ENCODE data around the gene FRMD3. TPM values are rescaled to one million over a fixed set of nuclear protein-coding genes. Genes with fewer than 3 reads are reported as not detected.

Gene FRMD3
- total RNA-seq, 2 experiments from 2014 or later: 0.27 to 1.1 TPM

- no peak overlapping the region for H3K27ac Mint-ChIP-seq
- no peak for ATAC-seq
- TF ChIP-seq CTCF (IDR thresholded peaks at IDR 0.05): no peak
- ChIA-PET CTCF (interaction anchor here (1.2 to 2.8 kb wide), 3 partner anchors 16 to 225 kb away, joined by 3 to 10 read pairs (median 6); no protein-coding TSS in a partner anchor), POLR2A (no interaction called here)
- intact Hi-C loops (cut with micrococcal nuclease): no loop called here
- H3K4me1 Mint-ChIP-seq (ENCODE audit: low read depth): no peaks in the 10 kb centered on the region
- H3K9me3 Mint-ChIP-seq: peaks cover 3% of the 10 kb centered on the region
- no peaks in the 10 kb centered on the region for H3K27me3 Mint-ChIP-seq
- no peak for DNase-seq
- H3K36me3 Mint-ChIP-seq (ENCODE audit: low read depth): peaks cover 4% of the 10 kb centered on the region
- H3K4me3 Mint-ChIP-seq: no peak overlapping the region
These were observed 22.1 kb upstream of the FRMD3 start for GRCh38 chr9:83560169-83560826.

GRCh38 chr9:83557771-83558170 lies 19.6 kb upstream of the FRMD3 start:
- CTCF ChIA-PET: interaction anchor here (0.9 kb wide), 1 partner anchor 38 kb away, joined by 3 read pairs; no protein-coding TSS in a partner anchor
- peaks cover 14% of the 10 kb centered on the region for H3K9me3 Mint-ChIP-seq
- TF ChIP-seq CTCF (IDR thresholded peaks at IDR 0.05): no peak

GRCh38 chr9:83557317-83557716 lies 19.1 kb upstream of the FRMD3 start:
- TF ChIP-seq CTCF (IDR thresholded peaks at IDR 0.05): no peak
- peaks cover 4% of the 10 kb centered on the region for H3K36me3 Mint-ChIP-seq (ENCODE audit: low read depth)
- H3K4me1 Mint-ChIP-seq (ENCODE audit: low read depth): no peaks in the 10 kb centered on the region
- intact Hi-C loops (cut with micrococcal nuclease): no loop called here
- H3K9me3 Mint-ChIP-seq: peaks cover 15% of the 10 kb centered on the region
- no peak for ATAC-seq
- POLR2A ChIA-PET: no interaction called here
- CTCF ChIA-PET: interaction anchor here (0.9 kb wide), 1 partner anchor 39 kb away, joined by 3 read pairs; no protein-coding TSS in a partner anchor
- no peak overlapping the region for H3K27ac Mint-ChIP-seq
- DNase-seq: no peak
- no peaks in the 10 kb centered on the region for H3K27me3 Mint-ChIP-seq
- no peak overlapping the region for H3K4me3 Mint-ChIP-seq

More at GRCh38 chr9:83557771-83558170, 19.6 kb upstream of the FRMD3 start:
- Mint-ChIP-seq H3K36me3 (ENCODE audit: low read depth) (peaks cover 4% of the 10 kb centered on the region), H3K4me1 (ENCODE audit: low read depth) (no peaks in the 10 kb centered on the region), H3K4me3 (no peak overlapping the region), H3K27me3 (no peaks in the 10 kb centered on the region), H3K27ac (no peak overlapping the region)
- POLR2A ChIA-PET: no interaction called here
- intact Hi-C loops (cut with micrococcal nuclease): no loop called here
- ATAC-seq: no peak
- DNase-seq: no peak

GRCh38 chr9:83554278-83554677 lies 16.1 kb upstream of the FRMD3 start:
- Mint-ChIP-seq H3K4me1 (ENCODE audit: low read depth) (no peaks in the 10 kb centered on the region), H3K36me3 (ENCODE audit: low read depth) (peaks cover 4% of the 10 kb centered on the region), H3K9me3 (peaks cover 32% of the 10 kb centered on the region), H3K27me3 (no peaks in the 10 kb centered on the region), H3K27ac (no peak overlapping the region), H3K4me3 (no peak overlapping the region)
- intact Hi-C loops (cut with micrococcal nuclease): no loop called here
- POLR2A ChIA-PET: no interaction called here
- ATAC-seq (no peak), DNase-seq (no peak)
- CTCF ChIA-PET: no interaction called here
- no peak for TF ChIP-seq CTCF (IDR thresholded peaks at IDR 0.05)

- Mint-ChIP-seq H3K27me3 (peaks cover 12% of the 10 kb centered on the region), H3K9me3 (peaks cover 11% of the 10 kb centered on the region), H3K4me1 (ENCODE audit: low read depth) (no peaks in the 10 kb centered on the region), H3K4me3 (no peak overlapping the region), H3K36me3 (ENCODE audit: low read depth) (peaks cover 8% of the 10 kb centered on the region), H3K27ac (no peak overlapping the region)
- TF ChIP-seq CTCF (IDR thresholded peaks at IDR 0.05): peak; percentile 61
- ATAC-seq (peak; percentile 71), DNase-seq (peak; percentile 3)
- intact Hi-C loops (cut with micrococcal nuclease): loop anchor here (2.0 kb wide), 1 partner anchor 209 kb away; no protein-coding TSS in a partner anchor
- POLR2A ChIA-PET: no interaction called here
- CTCF ChIA-PET: interaction anchor here (0.6 to 4.4 kb wide), 13 partner anchors 9 to 376 kb away, joined by 3 to 64 read pairs (median 4); no protein-coding TSS in a partner anchor
These were observed 5.9 kb upstream of the FRMD3 start for GRCh38 chr9:83544002-83544698.
